ENCODE data around the gene LRP1B.

Gene LRP1B

DNA sequence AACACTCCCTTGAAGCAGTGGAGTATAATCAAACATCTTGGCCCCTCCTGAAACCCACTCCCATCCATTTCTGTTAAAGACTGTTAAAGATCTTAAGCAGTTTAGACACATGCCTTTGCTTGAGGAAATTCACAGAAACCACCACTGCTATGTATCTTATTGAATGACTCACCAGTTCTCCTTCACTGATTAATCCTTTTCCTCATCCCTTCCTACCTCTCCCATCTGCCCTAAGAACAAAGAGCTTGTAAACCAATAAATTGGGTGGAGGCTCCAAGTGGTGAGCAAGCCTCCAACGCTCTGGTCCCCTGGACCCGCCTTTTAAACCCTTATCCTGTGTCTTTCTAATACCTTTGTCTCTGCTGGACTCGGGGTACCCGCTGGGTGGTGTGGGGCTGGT lies 746.1 kb downstream of the LRP1B start:
- DNase-seq = no peak

DNA sequence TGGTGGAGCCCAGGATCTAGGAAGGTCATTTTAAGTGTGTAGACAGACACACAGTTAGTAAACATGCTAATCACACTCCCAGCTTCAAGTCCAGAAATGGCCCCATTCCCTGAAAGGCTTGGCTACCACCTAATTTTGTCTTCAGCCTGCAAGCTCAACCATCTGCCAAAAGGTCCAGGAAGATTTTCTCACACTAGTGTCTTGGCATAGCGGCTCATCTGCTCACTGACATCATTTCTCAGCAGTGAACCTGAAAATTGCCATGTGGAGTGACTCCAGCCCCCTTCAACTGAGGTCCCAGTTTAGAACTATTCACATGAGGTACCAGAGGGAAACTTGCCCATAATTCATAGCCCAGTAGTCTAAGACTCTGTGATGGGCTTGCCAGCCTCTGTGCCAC lies 748.9 kb downstream of the LRP1B start:
- DNase-seq = no peak

DNA sequence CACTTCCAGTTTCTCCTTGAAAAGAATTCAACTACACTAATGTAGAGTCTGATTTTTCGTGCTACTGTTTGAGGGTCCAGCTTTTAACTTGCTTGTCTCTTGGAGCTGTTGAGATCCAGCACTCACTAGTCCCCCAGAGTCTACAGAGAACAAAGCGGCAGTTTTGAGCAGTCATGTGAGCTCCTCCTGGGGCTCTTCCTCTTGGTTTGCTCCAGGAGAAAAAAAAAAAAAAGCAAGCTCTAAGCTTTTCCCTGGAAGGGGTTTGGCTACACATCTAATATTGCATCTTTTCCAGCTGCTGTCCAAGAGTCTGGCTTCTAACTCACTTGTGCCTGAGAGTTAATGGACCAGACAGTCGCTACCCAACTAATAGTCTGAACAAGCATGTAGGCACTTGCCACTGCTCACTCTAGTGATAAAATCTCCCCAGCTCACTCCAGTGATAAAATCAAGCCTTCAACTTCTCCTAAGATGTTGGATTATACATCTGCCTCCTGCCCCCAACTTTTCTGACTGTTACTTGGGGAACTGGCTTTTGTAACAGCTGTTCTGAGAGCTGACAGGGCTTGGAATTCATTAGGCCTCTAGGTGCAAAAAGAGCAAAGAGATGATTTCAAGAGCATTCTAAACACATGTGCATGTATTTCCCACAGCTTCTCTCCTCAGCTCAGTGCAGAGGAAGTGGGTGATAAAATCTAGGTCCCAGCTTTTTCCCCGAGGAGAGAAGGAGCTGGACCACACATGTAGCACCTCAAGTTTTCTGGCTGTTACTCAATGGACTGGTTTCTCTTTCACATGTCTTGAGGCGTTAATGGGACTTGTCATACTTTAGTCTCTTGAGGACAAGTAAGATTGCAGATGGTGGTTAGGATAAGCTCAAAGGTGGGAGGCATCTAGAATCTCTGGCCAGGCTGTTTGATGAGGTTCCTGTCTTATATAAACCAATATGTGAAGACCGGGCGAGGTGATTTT lies 750.5 kb downstream of the LRP1B start:
- no peak for DNase-seq

DNA sequence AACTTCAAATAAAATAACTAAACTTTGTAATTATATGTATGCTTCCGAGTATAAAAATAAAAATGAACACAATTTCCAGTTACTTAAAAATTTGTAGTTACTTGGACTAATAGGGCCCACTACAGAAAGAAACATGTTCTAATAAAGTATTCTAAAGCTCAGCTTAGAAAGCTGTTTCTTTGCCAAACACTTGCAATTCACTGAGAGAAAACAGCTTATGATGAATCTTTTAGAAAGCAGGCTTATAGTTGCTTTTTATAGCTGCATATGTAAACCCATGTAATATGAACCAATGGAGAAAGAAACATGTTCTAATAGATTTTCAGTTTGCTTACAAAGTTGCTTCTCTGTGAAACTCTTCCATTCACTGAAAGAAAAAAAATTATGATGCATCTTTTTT lies 766.0 kb downstream of the LRP1B start:
- no peak for DNase-seq

DNA sequence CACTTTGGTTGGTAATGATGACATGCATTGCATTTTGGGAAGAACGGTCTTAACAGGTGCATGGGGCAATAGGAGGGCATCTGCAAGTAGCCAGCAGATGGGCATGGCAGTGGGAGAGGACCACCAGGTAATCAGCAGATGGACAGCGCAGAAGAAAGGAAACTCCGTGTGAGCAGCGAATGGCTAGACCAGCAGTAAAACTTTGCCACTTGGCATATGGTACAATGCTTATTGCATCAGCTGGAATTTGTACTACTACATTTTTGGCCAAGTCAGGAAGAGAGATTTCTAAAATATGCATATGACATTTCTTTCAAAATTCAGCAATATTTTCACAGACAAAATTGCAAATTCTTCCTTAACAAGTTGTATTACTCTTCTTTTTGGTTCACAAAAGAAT lies 768.5 kb downstream of the LRP1B start:
- no peak for DNase-seq

DNA sequence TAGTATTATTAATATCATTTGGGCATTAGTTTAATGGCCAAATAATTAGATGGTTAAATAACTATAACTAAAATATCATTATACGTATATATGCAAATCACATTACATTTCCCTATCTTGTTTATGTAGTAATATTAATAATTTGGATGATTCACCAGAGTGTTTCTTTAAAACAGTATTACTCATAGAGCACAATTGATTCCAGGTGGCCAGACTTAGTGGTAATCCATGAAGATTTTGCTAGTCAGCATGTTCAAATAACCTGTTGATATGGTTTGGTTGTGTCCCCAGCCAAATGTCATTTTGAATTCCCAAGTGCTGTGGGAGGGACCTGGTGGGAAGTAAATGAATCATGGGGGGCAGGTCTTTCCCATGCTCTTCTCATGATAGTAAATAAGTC lies 782.3 kb downstream of the LRP1B start:
- no peak for DNase-seq

DNA sequence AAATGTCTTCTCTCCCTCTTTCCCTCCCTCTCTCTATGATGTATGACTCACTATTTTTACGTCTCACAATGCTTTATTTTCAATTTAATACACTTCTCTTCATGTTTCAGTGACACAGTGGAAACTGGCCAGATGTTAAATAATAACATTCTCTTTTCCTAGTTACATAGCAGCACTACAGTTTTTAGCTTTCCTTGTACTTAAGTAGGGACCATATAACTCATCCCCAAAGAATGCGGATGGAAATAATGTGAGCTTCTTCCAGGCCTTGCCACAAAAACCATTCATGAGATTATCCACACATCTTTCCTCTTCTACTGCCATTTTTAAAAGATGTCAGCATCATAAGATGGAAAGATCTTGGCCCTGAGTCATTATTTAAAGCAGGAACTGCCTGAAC lies 789.4 kb downstream of the LRP1B start:
- no peak for DNase-seq

DNA sequence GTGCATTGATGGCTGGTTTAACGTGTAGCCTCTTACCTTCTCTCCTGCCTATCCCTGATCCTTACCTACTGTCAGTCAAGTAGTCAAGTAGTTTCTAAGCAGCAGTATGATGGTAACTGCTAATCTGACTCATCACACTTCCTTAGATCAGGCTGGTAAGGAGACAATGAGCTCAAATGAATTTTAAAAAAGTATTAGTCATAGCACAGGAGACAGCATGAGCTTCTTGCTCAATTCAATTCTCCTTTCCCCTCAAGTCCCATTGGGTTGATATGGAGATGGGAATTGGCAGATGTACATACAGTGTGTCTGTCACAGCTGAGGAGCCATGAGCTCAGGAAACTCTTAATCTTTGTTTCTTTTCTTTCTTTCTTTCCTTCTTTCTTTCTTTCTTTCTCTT lies 799.7 kb downstream of the LRP1B start:
- DNase-seq = no peak

DNA sequence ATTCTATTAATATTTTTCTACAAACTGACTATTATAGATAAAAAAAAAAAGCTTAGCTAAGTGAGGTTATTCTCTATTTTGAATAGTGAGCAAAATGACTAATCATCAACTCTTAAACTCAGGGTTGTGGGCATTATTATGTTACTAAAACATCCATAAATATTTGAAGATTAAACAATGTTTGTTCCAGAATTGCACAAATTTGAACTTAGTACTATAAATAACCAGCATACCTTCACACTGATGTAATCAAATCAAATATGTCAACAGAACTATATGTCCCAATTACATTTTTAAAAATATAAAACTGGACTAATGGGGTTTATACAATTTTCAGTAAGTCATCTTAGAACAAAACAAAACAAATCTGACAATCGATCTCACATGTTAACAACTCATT lies 800.9 kb downstream of the LRP1B start:
- DNase-seq = no peak

DNA sequence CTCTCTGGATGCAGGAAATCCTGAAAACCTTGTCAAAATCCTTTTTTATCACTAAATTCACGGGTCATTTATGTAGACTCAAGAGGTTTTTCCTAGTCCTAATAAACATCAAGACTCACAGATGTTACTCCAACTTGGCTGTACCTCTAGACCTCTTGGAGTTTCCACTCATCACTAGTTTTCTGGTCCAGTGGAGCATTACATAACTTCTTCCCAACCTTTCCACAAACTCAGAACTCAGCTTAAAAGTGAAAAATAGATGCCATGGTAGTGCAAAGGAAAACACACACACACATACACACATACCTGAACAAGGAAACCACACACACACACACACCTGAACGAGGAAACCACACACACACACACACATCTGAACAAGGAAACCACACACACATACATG lies 807.2 kb downstream of the LRP1B start:
- no peak for DNase-seq

DNA sequence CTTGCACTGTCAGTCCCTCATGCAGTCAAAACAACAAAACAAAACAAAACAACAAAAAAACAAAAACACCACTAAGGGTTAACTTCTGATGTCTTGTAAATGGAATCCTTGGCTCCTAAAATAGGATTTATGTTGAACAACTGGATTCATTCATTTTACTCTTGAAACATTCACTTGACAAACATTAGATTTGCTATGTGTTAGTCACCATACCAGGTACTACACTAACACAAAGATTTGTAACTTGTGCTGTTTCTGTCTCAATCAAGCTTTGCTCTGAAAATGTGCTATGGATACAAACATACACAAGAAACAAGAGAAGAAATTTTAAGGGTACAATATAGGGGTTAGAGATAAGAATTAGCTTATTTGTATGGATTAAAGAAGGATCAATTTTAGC lies 812.8 kb downstream of the LRP1B start:
- no peak for DNase-seq

DNA sequence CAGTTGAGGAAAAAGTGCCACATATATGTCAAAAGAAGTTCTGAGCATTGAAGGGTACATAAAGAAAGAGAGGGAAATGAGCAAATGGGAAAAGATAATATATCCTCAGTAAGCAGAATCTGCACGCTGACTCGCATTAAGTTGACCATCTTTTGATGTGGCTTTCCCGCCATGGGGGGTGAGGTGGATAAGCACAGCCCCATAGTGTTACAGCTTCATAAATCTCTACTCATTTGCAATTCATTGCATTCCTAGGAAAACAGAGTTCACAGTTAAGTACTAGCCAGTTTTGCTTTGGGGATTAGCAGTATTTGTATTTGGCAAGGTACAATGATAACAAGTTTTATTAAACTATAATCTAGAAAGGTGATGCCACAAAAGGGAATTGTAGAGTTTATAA lies 814.2 kb downstream of the LRP1B start:
- no peak for DNase-seq

DNA sequence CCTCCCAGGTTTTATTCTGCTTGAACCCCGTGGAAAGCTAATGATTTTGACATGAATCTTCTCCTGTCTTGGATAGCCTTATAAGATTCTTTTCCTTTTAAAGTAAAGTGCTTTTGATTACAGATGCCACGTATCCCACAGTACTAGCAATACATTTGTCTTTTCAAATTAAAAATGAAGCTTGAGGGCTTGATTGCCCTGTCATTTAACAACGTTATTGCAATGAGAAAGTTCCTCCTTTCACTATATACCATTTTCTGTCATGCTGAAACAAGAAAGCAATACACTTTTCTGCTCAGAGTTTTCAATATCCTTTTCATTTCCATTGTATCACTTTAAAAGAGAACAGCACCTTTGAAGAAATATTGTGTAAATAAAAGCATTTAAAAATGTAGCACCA lies 814.7 kb downstream of the LRP1B start:
- DNase-seq = no peak

DNA sequence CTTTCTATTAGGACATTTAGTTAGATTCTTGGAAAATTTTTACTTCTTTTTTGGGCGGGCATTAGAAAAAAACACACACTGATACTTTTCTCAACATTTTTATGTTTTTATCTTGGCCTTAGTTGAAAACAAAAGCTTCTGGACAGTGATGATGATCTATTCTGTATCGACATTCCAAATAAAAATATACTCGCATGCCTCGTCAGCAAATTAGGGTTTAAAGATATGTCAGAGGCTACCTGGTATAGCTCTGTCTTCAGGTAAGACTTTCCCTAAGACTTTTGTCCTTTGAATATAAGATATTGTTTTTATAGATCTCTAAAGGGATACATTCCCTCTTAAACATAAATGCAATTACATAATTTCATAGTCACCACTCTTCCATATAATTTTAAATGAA lies 816.8 kb downstream of the LRP1B start:
- DNase-seq = no peak

DNA sequence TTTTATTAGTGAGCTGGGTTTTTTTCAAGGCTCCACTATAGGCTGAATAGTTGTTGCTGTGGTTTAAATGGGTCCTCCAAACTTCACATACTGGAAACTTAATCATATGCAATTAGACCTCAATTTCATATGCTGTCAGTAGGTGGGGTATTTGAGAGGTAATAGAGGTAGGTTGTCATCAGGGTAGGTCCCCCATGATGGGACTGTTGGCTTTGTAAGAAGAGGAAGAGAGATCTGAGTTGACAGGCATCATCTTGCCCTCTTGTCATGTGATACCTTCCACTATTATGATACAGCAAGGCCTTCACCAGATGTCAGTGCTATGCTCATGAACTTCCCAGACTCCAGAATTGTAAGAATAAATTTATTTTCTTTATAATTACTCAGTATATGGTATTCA lies 819.4 kb downstream of the LRP1B start:
- DNase-seq = no peak

DNA sequence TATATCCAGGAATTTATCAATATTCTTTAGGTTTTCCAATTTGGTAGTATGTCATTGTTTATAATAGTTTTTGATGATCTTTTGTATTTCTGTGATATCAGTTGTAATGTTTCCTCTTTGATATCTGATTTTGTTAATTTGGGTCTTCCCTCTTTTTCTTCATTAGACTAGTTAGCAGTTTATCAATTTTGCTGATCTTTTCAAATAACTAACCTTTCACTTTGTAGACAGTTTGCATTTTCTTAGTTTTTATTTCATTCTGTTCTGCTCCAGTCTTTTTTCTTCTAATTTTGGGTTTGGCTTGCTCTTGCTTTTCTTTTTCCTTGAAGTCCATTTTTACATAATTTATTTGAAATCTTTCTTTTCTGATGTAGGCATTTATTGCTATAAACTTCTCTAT lies 824.4 kb downstream of the LRP1B start:
- DNase-seq = no peak

DNA sequence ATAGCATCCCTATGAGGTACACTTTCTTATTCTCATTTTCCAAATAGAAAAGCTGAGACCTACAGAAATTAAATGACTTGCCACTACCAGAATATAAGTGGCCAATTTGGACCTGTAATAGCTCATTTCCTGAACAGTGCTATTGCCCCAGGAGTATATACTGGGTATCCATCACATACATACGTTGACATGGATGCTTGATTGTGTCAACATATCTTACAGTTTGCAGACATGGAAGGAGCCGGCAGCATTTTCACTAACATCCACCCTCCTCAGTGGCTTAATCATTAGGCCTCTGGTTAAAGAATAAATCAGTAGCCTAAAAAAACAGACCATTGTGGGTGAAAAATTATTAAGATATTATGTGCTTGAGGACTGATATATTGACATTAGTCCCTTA lies 829.3 kb downstream of the LRP1B start:
- DNase-seq = no peak

DNA sequence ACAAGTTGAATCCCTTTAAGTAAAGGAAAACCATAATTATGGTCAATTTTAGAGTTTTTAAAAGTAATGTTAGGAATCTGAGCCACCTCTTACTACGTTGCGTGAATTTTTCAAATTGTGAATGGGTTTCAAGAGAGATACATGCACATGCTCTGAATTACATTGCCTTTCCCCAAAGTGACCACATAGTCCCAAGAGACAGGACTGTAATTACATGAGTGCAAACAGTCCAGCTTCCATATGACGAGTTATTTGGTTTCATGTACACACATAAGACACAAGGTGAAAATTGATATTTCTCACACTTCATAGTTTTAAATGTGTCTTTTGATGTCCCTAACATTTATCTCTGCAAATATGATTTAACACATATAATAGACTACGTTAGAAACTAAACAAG lies 850.8 kb downstream of the LRP1B start:
- DNase-seq = no peak

DNA sequence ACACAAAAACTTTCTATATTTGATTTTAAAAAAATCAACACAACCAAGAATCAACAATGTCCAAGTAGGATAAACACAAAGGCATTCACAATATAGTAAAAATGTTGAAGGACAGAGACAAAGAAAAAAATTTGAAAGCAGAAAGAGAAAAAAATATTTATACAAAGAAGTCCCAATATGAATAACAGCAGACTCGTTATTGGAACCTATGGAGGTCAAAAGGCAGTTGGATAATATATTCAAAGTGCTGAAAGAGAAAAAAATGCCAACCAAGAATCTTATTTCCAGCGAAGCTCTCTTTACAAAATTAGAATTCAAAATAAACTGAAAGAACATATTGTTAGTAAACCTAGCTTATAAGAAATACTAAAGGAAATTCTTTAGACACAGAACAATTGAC lies 859.5 kb downstream of the LRP1B start:
- no peak for DNase-seq

DNA sequence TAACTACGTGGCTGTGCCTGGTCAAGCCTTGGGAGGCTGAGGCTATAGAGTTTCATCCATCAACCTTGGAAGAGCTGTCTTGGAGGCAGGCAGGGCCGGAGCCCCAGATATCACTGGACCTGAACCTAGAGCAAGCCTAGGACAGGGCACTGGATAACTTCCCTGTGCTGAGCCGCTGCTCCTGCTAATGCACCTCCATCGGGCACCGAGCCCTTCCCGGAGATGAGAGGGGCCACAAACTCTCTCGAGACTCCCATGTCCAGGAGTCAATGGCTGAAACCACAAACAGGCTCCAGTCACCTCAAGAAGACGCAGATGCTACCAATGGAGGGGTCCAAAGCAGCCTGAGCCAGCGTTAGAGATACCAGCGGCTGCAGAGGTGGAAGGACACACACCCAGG lies 866.0 kb downstream of the LRP1B start:
- no peak for DNase-seq

DNA sequence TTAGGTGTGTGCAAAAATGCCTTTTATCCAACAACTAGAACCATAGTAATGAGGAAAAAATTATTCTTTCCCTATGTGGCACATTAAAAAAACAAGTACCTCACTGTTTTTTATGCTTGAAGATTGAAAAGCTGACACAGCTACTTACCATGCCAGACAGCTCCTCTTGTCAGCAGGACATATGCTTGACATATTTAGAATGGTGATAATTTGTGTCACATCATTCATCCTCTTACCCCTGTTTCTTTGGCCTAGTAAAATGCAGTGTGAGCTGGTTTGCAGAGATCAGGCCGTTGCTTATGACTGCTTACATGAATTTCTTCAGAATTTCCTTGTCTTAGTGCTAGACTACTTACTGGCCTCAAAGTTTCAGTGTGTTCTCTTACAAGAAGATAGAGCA lies 869.9 kb downstream of the LRP1B start:
- DNase-seq = no peak

DNA sequence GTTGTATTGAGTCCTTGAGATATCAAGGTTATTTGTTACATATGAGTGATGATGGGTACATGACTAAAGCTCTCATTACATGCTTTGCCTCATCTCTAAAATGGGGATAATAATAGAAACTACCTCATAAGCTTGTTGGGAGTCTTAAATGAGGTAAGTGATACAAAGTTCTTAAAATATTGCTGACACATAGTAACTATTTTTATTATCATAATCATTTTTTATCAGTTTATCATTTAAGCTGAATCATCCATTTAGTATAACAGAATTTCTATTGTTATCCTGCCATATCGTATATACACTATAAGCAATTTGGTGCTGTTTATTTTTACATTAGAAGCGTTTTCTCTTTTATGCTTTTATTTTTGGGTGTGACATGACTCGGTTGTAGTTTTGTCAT lies 871.1 kb downstream of the LRP1B start:
- no peak for DNase-seq

DNA sequence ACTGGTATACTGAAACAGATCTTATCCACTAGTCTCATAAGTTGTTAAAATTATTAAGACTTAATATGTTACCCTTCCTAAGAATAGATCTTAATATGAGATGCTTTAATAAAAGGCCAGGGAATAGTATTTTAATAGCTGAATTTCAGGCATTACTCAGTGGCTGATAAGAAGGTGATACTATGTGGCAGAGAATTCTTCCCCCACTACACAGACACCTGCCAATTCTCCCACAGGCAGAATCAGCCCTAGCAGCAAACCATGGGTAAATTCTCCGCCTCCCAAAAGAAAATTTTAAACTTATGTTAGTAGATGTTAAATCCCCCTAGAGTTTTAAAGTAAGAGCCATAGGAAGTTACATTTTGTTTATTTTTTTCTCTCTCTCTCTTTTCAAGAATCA lies 888.8 kb downstream of the LRP1B start:
- DNase-seq = no peak

DNA sequence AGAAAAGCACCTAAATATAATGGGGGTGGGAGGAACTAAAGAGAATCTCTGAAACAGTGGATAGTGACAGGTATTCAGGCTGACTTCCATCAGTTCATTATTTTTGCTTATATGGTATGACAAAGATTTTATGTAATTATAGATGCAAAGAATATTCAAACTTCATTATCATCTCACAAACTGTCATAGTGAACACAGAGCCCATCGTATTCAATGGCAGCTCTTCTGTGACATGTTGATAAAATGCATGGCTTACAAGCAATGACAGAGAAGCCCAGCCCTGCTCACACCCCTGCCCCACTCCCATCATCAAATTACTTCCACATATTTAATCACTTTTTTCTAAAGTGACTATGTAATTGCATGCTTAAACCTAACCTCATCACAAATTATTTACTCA lies 904.3 kb downstream of the LRP1B start:
- DNase-seq = no peak

DNA sequence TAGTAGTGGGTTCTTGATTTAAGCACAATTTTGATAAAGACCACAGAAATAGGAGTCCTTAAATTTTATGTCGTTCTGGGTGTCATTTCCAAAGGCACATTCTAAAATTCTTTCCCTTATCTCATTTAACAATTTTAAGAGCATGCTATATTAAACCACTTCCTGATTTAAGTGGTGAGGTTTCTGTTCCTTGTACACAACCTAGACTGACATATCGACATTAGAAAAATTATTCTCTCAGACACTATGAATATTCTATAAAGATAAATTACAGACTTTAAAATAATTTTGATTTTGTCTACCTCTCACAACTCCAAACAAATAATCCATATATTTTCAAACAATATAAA lies 923.8 kb downstream of the LRP1B start:
- DNase-seq = no peak
